ENCODE data around the gene TTYH3.

DNA sequence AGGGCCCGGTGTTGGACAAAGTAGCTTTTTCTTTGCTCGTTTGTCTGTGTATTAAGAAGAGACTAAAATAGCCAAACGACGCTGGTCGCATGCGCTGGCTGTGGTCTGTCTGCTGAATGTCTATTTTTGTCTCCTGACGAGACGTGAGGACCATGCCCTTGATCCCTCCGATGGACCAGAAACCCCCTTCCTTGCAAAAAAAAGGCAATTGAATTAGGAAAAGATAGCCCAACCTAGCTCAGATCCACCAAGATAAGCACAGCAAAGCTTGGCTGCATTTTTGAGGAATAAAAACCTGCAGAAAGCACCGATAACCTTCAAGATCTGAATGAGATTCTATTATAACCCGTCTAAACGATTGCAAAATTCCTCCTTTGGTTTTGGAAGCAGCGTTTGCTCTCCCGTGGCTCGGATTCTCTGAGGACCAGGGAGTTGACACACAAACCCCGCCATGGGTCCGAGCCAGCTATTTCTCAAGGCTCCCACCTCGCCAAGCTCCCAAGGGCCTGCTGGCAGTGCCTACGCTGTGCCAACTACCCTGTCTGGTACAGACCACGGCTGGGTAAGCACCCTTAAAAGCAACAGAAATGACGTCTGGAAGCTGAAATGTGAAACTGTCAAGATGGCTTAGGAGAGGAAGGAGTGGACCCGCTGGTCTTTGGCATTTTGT is 17.7 kb upstream of the TTYH3 start:
- TF ChIP-seq, protein P1, sequence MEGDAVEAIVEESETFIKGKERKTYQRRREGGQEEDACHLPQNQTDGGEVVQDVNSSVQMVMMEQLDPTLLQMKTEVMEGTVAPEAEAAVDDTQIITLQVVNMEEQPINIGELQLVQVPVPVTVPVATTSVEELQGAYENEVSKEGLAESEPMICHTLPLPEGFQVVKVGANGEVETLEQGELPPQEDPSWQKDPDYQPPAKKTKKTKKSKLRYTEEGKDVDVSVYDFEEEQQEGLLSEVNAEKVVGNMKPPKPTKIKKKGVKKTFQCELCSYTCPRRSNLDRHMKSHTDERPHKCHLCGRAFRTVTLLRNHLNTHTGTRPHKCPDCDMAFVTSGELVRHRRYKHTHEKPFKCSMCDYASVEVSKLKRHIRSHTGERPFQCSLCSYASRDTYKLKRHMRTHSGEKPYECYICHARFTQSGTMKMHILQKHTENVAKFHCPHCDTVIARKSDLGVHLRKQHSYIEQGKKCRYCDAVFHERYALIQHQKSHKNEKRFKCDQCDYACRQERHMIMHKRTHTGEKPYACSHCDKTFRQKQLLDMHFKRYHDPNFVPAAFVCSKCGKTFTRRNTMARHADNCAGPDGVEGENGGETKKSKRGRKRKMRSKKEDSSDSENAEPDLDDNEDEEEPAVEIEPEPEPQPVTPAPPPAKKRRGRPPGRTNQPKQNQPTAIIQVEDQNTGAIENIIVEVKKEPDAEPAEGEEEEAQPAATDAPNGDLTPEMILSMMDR (CRISPR knock-in tag; IDR thresholded peaks at IDR 0.05), result no peak
- TF ChIP-seq CHD2 (IDR thresholded peaks at IDR 0.05; ENCODE audit: low read depth, low read length) (no peak), AGO2 (optimal IDR thresholded peaks at IDR 0.05; ENCODE audit: low read depth, low read length) (no peak), MEIS1 (CRISPR knock-in tag; IDR thresholded peaks at IDR 0.05; ENCODE audit: borderline replicate concordance) (no peak), TBX3 (IDR thresholded peaks at IDR 0.05; ENCODE audit: borderline replicate concordance) (no peak), KDM3A (CRISPR knock-in tag; IDR thresholded peaks at IDR 0.05; ENCODE audit: low read depth) (no peak), SIN3A (IDR thresholded peaks at IDR 0.05; ENCODE audit: borderline replicate concordance, low read depth, low read length) (no peak), BRCA1 (CRISPR knock-in tag; IDR thresholded peaks at IDR 0.05) (no peak), SIX4 (CRISPR knock-in tag; IDR thresholded peaks at IDR 0.05) (no peak), SMARCC2 (IDR thresholded peaks at IDR 0.05) (no peak)
- TF ChIP-seq, protein P2, sequence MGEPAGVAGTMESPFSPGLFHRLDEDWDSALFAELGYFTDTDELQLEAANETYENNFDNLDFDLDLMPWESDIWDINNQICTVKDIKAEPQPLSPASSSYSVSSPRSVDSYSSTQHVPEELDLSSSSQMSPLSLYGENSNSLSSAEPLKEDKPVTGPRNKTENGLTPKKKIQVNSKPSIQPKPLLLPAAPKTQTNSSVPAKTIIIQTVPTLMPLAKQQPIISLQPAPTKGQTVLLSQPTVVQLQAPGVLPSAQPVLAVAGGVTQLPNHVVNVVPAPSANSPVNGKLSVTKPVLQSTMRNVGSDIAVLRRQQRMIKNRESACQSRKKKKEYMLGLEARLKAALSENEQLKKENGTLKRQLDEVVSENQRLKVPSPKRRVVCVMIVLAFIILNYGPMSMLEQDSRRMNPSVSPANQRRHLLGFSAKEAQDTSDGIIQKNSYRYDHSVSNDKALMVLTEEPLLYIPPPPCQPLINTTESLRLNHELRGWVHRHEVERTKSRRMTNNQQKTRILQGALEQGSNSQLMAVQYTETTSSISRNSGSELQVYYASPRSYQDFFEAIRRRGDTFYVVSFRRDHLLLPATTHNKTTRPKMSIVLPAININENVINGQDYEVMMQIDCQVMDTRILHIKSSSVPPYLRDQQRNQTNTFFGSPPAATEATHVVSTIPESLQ (CRISPR knock-in tag; conservative IDR thresholded peaks at IDR 0.05), result no peak
- TF ChIP-seq, protein P3, sequence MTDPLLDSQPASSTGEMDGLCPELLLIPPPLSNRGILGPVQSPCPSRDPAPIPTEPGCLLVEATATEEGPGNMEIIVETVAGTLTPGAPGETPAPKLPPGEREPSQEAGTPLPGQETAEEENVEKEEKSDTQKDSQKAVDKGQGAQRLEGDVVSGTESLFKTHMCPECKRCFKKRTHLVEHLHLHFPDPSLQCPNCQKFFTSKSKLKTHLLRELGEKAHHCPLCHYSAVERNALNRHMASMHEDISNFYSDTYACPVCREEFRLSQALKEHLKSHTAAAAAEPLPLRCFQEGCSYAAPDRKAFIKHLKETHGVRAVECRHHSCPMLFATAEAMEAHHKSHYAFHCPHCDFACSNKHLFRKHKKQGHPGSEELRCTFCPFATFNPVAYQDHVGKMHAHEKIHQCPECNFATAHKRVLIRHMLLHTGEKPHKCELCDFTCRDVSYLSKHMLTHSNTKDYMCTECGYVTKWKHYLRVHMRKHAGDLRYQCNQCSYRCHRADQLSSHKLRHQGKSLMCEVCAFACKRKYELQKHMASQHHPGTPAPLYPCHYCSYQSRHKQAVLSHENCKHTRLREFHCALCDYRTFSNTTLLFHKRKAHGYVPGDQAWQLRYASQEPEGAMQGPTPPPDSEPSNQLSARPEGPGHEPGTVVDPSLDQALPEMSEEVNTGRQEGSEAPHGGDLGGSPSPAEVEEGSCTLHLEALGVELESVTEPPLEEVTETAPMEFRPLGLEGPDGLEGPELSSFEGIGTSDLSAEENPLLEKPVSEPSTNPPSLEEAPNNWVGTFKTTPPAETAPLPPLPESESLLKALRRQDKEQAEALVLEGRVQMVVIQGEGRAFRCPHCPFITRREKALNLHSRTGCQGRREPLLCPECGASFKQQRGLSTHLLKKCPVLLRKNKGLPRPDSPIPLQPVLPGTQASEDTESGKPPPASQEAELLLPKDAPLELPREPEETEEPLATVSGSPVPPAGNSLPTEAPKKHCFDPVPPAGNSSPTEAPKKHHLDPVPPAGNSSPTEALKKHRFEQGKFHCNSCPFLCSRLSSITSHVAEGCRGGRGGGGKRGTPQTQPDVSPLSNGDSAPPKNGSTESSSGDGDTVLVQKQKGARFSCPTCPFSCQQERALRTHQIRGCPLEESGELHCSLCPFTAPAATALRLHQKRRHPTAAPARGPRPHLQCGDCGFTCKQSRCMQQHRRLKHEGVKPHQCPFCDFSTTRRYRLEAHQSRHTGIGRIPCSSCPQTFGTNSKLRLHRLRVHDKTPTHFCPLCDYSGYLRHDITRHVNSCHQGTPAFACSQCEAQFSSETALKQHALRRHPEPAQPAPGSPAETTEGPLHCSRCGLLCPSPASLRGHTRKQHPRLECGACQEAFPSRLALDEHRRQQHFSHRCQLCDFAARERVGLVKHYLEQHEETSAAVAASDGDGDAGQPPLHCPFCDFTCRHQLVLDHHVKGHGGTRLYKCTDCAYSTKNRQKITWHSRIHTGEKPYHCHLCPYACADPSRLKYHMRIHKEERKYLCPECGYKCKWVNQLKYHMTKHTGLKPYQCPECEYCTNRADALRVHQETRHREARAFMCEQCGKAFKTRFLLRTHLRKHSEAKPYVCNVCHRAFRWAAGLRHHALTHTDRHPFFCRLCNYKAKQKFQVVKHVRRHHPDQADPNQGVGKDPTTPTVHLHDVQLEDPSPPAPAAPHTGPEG (CRISPR knock-in tag; IDR thresholded peaks at IDR 0.05), result no peak
- TF ChIP-seq, protein P4, sequence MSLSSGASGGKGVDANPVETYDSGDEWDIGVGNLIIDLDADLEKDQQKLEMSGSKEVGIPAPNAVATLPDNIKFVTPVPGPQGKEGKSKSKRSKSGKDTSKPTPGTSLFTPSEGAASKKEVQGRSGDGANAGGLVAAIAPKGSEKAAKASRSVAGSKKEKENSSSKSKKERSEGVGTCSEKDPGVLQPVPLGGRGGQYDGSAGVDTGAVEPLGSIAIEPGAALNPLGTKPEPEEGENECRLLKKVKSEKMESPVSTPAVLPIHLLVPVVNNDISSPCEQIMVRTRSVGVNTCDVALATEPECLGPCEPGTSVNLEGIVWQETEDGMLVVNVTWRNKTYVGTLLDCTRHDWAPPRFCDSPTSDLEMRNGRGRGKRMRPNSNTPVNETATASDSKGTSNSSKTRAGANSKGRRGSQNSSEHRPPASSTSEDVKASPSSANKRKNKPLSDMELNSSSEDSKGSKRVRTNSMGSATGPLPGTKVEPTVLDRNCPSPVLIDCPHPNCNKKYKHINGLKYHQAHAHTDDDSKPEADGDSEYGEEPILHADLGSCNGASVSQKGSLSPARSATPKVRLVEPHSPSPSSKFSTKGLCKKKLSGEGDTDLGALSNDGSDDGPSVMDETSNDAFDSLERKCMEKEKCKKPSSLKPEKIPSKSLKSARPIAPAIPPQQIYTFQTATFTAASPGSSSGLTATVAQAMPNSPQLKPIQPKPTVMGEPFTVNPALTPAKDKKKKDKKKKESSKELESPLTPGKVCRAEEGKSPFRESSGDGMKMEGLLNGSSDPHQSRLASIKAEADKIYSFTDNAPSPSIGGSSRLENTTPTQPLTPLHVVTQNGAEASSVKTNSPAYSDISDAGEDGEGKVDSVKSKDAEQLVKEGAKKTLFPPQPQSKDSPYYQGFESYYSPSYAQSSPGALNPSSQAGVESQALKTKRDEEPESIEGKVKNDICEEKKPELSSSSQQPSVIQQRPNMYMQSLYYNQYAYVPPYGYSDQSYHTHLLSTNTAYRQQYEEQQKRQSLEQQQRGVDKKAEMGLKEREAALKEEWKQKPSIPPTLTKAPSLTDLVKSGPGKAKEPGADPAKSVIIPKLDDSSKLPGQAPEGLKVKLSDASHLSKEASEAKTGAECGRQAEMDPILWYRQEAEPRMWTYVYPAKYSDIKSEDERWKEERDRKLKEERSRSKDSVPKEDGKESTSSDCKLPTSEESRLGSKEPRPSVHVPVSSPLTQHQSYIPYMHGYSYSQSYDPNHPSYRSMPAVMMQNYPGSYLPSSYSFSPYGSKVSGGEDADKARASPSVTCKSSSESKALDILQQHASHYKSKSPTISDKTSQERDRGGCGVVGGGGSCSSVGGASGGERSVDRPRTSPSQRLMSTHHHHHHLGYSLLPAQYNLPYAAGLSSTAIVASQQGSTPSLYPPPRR (CRISPR knock-in tag; IDR thresholded peaks at IDR 0.05; ENCODE audit: borderline replicate concordance), result no peak

All from HepG2 (cell line).